ENCODE data around the gene RLBP1. TPM values are rescaled to one million over a fixed set of nuclear protein-coding genes. Genes with fewer than 3 reads are reported as not detected.

Gene RLBP1
- total and polyA plus RNA-seq, 2 experiments from 2014 or later: not detected

GRCh38 chr15:89186803-89187202 is 34.6 kb downstream of the RLBP1 start:
- Histone ChIP-seq H3K9me2 (ENCODE audit: insufficient read depth) (no peaks in the 10 kb centered on the region), H4K20me1 (replicated peaks; ENCODE audit: insufficient read depth) (no peaks in the 10 kb centered on the region), H3K4me2 (no peak overlapping the region), H3K79me2 (replicated peaks; ENCODE audit: insufficient read depth) (no peaks in the 10 kb centered on the region), H3K36me3 (ENCODE audit: insufficient read depth) (no peaks in the 10 kb centered on the region; the same call in 1 of the 2 replicates), H3F3A (replicated peaks; ENCODE audit: low read depth) (no peaks in the 10 kb centered on the region), H3K4me3 (no peak overlapping the region), H3K4me1 (ENCODE audit: insufficient read depth) (no peaks in the 10 kb centered on the region), H3K27me3 (ENCODE audit: insufficient read depth) (no peaks in the 10 kb centered on the region), H2AFZ (no peak overlapping the region), H3K27ac (ENCODE audit: low read depth) (no peak overlapping the region)
- Mint-ChIP-seq H3K4me1 (no peaks in the 10 kb centered on the region), H3K36me3 (ENCODE audit: low read depth) (peaks cover 9% of the 10 kb centered on the region; the same call in 1 of the 3 replicates), H3K4me3 (no peak overlapping the region), H3K27ac (no peak overlapping the region), H3K27me3 (ENCODE audit: insufficient read depth, low read depth, poor library complexity) (peaks cover 2% of the 10 kb centered on the region), H3K9me3 (no peaks in the 10 kb centered on the region)
- TF ChIP-seq ZNF462 (CRISPR knock-in tag; IDR thresholded peaks at IDR 0.05): no peak
- TF ChIP-seq JUNB (IDR thresholded peaks at IDR 0.05; ENCODE audit: unreplicated experiment): no peak
- TF ChIP-seq STAT1 (IDR thresholded peaks at IDR 0.05; ENCODE audit: unreplicated experiment): no peak
- no peak for TF ChIP-seq ZNF114 (CRISPR knock-in tag; IDR thresholded peaks at IDR 0.05)
- TF ChIP-seq EZH2phosphoT487 (IDR thresholded peaks at IDR 0.05; ENCODE audit: unreplicated experiment): no peak
- no peak for TF ChIP-seq NANOG (IDR thresholded peaks at IDR 0.05; ENCODE audit: borderline replicate concordance)
- TF ChIP-seq POLR2AphosphoS5 (IDR thresholded peaks at IDR 0.05; ENCODE audit: low read depth): no peak
- TF ChIP-seq CTCF (conservative IDR thresholded peaks at IDR 0.05; ENCODE audit: low read depth in 2 of 2): no peak
- TF ChIP-seq CREB1 (CRISPR knock-in tag; IDR thresholded peaks at IDR 0.05; ENCODE audit: low read depth): no peak
- no peak for TF ChIP-seq ETS1 (IDR thresholded peaks at IDR 0.05)
- TF ChIP-seq ZNF331 (CRISPR knock-in tag; IDR thresholded peaks at IDR 0.05; ENCODE audit: low read depth): no peak
- TF ChIP-seq REST (IDR thresholded peaks at IDR 0.05; ENCODE audit: unreplicated experiment): no peak
- TF ChIP-seq EZH2 (IDR thresholded peaks at IDR 0.05; ENCODE audit: low read depth, unreplicated experiment): no peak
- DNase-seq (ENCODE audit: low spot score) (no peak), ATAC-seq (no peak)
